GM19193 (cell line): ENCODE results near the gene RAB21.

Source experiments
- POLR2A ChIP-seq: IDR thresholded peaks from 4 replicates; pipeline ENCODE4 v1.6.1; 2011; ENCODE audit not compliant: insufficient read depth, insufficient read length; ENCODE audit errors: extremely low read depth

The RAB21 gene

DNA sequence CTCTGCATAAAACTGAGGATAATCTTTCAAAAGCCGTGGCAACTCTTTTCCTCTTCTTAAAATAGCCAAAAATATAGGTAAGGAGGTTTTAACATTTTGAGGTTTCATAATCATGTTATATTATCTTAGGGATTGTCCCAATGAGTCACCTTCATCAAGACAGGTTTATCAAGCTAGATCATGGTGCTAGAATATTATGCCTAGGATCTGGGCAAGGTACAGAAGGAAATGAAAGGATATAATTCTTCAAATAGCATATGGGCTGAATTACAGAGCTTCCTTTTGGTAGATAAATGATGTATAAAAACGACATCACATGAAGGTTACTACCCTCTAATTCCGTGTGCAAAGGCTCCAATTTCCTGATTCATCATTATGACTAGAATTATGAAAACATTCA is 56.3 kb downstream of the RAB21 start:
- no peak for TF ChIP-seq POLR2A

DNA sequence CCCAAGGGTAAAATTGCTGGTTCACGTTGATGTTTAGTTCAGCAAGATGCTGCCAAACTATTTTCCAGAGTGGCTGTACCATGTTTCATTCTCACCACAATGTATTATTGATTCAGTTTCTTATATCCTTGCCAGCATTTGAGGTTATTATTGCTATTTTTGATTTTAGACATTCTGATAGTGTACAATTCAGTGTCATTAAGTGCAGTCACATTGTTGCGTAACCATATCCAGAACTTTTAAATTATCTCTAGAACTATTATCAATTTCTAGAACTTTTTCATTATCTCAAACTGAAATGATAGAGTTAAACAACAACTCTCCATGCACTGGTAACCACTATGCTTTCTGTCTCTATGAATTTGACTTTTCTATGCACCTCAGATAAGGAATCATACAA is 74.2 kb downstream of the RAB21 start:
- no peak for TF ChIP-seq POLR2A

GRCh38 chr12:71837356-71837755 is 82.7 kb downstream of the RAB21 start:
- no peak for TF ChIP-seq POLR2A

GRCh38 chr12:71838231-71838630 is 83.6 kb downstream of the RAB21 start:
- no peak for TF ChIP-seq POLR2A

- TF ChIP-seq POLR2A: no peak
Observed at GRCh38 chr12:71838676-71839075, 84.0 kb downstream of the RAB21 start.

GRCh38 chr12:71840231-71840847 is 85.7 kb downstream of the RAB21 start:
- TF ChIP-seq POLR2A: no peak

DNA sequence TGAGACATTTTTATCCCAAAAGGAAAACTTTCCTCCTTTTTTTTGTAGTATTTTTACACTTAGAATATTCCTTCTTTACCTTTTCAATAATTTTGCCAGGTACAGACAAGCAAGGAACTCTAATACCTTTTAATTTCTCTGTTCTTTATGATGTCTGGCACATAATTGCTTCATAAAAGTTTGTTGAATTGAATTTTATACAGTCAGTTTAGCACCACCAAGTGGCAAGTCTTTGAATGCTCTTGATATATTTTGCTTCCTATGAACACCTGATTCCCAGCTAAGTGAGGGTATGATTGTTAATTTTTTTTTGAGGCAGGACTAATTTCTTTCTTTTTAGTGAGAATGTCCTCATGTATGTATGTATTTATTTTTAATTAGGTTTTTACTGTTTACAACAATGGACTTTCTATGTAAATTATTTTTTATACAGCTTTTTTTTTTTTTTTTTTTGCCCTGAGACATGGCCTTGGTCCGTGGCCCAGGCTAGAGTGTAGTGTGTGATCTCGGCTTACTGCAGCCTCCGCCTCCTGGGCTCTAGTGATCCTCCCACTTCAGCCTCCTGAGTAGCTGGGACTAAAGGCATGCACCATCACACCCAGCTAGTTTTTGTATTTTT is 91.8 kb downstream of the RAB21 start:
- no peak for TF ChIP-seq POLR2A

DNA sequence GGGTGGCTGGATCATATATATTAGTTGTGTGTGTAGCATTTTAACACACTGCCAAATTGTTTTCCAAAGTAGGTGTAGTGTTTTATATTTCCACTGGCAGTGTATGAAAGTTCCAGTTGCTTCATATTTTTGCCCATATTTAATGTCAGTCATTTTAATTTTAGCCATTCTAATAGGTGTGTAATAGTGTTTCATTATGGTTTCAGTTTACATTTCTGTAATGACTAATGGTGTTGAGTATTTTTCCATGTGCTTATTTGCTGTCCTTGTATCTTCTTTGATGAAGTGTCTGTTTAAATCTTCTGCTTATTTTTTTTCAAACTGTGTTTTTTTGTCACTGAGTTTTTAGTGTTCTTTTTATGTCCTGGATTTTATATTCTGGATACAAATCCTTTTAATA is 93.5 kb downstream of the RAB21 start:
- no peak for TF ChIP-seq POLR2A

DNA sequence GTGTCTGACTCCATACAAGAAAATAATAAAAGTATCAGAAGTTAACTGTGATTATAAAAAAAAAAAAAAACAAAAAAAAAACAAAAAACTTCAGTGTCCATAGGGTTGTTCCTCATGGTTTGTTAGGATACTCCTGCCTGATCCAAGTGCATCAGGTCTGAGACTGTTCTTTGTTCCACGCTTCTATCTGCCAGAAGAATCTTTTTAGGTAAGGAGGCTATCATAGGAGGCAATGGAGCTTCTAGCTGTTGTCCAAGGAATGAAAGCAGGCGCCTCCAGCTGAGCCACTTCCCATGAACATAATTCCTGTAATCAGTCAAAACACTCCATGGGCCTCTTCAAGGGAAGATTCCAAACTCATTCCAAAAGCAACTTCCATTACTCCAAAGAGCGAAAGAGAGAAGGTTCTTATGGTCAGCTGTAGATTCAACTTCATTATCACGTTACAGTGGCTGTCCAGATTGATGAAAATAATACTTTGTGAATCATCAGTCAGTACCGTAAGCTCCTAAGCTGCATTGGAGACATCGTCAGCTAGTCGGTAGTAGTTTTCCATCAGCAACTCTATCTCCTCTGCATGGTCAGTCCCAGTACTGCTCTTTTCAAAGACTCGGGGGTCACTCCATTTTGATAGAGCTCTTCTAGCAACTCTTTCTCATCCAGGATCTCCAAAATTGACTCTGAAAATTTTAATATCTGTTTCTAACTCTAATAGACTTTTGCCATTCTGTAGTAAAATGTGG is 94.6 kb downstream of the RAB21 start:
- no peak for TF ChIP-seq POLR2A
